ENCODE data around the gene STX16.

The STX16 gene

DNA sequence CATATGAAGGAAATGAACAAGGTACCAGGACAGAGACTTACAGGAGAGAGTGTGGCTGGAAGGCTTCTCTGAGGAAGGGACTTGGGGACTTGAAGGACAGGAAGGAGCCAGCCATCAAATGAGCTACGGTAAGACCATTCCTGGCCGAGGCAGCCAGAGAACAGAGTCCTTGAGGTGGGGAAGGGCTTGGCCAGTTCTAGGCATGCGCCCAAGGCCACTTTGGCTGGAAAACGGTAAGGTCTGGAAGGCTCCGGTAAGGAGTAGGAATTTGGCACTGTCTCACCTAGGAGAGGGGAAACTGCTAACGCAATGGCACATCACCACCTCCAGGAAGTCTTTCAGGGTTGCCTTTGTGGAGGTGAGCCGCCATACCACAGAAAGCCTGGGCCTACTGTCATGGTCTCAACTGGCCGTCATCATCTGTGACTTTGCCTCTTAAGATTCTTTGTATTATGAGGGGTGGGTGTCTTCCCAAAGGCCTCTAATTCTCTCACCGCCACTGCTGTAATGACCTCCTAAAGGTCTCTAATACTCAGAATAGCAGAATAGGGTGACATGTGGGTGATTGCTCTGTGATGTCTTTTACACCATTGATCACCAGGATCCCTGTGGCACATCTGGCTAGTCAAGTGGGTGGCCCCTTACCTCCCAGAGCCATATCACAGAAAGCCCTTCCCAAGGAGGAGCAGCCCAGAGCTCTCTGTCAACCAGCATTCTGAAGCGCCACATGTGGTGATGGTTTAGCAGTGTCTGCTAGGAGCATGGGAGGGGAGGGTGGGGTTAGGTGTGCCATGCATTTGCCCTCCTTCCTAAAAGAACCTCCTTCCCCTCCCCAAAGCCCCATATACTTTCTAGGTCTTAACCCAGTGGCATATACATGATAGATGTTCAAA lies 17.7 kb upstream of the STX16 start:
- DNase-seq (ENCODE audit: low read depth) = no peak
- TF ChIP-seq, protein P1, sequence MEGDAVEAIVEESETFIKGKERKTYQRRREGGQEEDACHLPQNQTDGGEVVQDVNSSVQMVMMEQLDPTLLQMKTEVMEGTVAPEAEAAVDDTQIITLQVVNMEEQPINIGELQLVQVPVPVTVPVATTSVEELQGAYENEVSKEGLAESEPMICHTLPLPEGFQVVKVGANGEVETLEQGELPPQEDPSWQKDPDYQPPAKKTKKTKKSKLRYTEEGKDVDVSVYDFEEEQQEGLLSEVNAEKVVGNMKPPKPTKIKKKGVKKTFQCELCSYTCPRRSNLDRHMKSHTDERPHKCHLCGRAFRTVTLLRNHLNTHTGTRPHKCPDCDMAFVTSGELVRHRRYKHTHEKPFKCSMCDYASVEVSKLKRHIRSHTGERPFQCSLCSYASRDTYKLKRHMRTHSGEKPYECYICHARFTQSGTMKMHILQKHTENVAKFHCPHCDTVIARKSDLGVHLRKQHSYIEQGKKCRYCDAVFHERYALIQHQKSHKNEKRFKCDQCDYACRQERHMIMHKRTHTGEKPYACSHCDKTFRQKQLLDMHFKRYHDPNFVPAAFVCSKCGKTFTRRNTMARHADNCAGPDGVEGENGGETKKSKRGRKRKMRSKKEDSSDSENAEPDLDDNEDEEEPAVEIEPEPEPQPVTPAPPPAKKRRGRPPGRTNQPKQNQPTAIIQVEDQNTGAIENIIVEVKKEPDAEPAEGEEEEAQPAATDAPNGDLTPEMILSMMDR (conservative IDR thresholded peaks at IDR 0.05; ENCODE audit: low read depth, low read length) = no peak
- no peak overlapping the region for H3K4me3 ChIP-seq (ENCODE audit: low read depth, low read length)

DNA sequence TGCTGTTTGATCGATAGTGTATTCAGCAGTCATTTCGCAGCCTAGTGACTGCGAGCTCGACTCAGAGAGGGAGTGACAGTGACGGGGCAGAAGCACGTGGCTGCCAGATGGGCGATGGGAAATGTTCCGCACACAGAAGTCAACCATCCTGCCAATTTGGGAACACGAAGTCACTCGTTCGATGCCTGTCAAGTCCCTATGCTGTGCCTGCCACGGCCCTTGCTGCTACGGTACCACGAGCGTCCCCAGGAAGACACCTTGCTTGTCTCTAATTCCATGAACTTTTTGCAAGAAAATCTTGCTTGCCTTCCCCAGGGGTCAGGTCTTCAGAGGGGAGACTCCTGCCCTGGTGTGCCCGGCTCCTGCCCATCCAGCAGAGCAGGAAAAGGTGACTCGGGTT lies 17.0 kb upstream of the STX16 start:
- TF ChIP-seq, protein P1 (conservative IDR thresholded peaks at IDR 0.05; ENCODE audit: low read depth, low read length) = no peak
- H3K4me3 ChIP-seq (ENCODE audit: low read depth, low read length) = no peak overlapping the region
- DNase-seq (ENCODE audit: low read depth) = no peak

DNA sequence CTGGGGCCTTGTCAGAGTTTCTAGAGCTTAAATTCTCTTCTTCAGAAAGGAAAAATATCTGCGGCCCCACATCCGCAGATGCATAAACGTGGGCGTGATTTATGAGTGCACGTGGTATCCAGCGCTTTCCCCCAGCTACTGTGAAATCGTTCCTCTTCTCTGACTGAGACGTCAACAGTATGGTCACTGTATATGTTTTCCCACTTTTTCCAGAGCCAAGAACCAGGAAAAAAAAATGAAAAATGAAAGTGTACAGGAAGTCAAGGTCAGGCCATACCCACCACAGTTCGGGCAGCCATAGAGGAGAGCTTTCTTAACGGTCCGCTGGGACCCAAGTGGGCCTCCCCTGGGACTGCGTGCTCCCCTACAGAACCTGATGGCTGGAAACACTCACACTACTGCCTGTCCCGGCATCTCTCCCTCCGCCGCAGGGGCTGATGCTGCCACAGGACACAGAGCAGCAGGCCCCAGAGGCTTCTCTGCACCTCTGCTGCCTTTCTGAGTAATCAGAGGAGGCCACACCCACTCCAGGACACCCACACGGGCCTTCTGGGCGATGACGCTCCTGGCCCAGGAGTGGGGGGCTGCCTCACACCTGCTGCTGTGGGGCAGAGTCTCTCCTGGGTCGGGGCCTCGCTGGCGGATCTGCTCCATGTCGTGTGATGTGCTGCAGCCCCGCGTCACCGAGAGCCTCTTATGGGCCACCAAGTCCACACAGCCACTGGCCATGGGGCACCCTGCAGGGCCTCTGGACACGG lies 16.4 kb upstream of the STX16 start:
- no peak overlapping the region for H3K4me3 ChIP-seq (ENCODE audit: low read depth, low read length)
- DNase-seq (ENCODE audit: low read depth) = no peak
- TF ChIP-seq, protein P1 (conservative IDR thresholded peaks at IDR 0.05; ENCODE audit: low read depth, low read length) = no peak

DNA sequence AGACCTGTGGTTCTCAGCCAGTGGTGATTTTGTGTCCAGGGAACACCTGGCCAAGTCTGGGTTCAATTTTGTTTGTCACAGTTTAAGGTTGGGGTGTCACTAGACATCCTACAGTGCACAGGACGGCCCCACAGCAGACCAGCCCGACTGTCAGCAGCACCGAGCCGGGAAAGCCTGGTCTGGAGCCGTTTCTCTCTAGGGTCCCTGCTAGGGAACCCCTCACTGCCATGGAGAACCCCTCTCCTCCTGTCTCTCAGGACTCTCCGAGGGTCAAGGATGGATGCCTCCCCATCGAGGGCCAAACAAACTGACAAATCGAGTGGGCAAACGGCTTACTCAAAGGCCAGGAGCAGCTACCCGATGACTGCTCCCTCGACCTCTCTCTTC lies 15.8 kb upstream of the STX16 start:
- DNase-seq (ENCODE audit: low read depth) = no peak
- TF ChIP-seq, protein P1 (conservative IDR thresholded peaks at IDR 0.05; ENCODE audit: low read depth, low read length) = no peak
- no peak overlapping the region for H3K4me3 ChIP-seq (ENCODE audit: low read depth, low read length)

DNA sequence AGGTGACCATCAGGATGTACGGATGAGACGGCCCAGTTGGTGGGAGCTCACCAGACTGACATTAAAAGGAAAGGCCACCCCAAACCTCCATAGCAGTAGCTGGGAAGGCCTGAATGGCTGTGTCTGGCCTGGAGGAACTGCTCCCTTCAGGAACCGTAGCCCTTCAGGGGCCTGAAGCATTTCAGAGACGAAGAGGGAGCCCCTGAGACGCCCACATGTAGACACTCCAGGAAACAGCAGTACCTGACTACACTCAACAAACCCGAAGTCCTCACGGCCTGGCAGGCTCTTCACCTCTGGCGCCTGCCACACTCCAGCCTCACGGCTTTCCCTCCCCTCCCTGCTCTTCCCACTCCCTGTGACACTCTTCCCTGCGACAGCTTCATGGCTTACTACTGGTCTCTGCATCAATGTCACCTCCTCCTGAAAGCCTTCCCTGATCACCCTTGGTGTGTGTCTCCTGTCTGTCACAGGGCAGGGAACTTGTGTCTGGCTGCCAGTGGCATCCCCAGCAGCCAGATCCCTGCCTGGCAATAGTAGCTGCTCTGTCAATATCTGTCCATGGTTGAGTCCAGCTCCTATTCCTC lies 14.6 kb upstream of the STX16 start:
- H3K4me3 ChIP-seq (ENCODE audit: low read depth, low read length) = no peak overlapping the region
- DNase-seq (ENCODE audit: low read depth) = no peak
- TF ChIP-seq, protein P1 (conservative IDR thresholded peaks at IDR 0.05; ENCODE audit: low read depth, low read length) = no peak

DNA sequence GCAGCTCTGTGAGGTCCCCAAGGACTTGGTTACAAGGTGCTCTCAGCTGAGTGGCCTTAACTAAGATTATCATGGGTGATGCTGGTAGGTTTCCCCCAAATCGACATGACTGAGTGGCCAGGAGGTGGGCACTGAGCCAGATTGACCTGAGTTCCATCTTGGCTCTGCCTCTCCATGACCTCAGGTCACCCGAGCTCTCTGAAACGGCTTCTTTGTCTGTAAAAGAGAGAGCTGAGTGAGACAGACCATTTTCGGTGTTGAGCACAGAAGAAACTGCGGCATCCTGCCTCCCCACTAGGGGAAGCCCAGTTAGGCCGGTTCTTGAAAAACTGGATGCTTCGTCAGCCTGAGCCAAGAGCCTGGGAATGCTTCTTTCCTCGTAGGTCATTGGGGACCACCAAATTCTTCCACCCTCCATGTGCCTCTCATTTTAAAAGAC lies 14.1 kb upstream of the STX16 start:
- H3K4me3 ChIP-seq (ENCODE audit: low read depth, low read length) = no peak overlapping the region
- TF ChIP-seq, protein P1 (conservative IDR thresholded peaks at IDR 0.05; ENCODE audit: low read depth, low read length) = peak; percentile 60
- no peak for DNase-seq (ENCODE audit: low read depth)
